Endodermal cell (in vitro differentiated cells): ENCODE results near the gene TBC1D25. TPM values are rescaled to one million over a fixed set of nuclear protein-coding genes. Genes with fewer than 3 reads are reported as not detected.

Experiments used
- DNase-seq: peaks from one replicate; pipeline ENCODE4 v3.0.0-alpha.2; 2017
- H3K27ac ChIP-seq: 2 replicates; pipeline ENCODE4 v1.5.1; 2013; ENCODE audit warnings: mild to moderate bottlenecking, low read depth, low read length, moderate library complexity
- H3K27me3 ChIP-seq: 2 replicates; pipeline ENCODE4 v1.6.1; 2013; ENCODE audit warnings: mild to moderate bottlenecking, low read length, moderate library complexity; ENCODE audit not compliant: insufficient read depth, control insufficient read depth, poor library complexity, severe bottlenecking
- H3K36me3 ChIP-seq: 2 replicates; pipeline ENCODE4 v1.7.0; 2013; ENCODE audit warnings: mild to moderate bottlenecking, low read length, moderate library complexity; ENCODE audit not compliant: control insufficient read depth, insufficient read depth
- H3K4me1 ChIP-seq: one replicate; pipeline ENCODE4 v1.7.0; 2013; ENCODE audit warnings: low read length; ENCODE audit not compliant: control insufficient read depth, insufficient read depth
- H3K4me3 ChIP-seq: 2 replicates; pipeline ENCODE4 v1.5.1; 2013; ENCODE audit warnings: mild to moderate bottlenecking, low read length, moderate library complexity
- H3K9ac ChIP-seq: 2 replicates; pipeline ENCODE4 v1.6.1; 2013; ENCODE audit warnings: mild to moderate bottlenecking, low read length, moderate library complexity; ENCODE audit not compliant: poor library complexity, severe bottlenecking; ENCODE audit errors: extremely low read depth
- H3K9me3 ChIP-seq: 2 replicates; pipeline ENCODE4 v1.6.1; 2013; ENCODE audit warnings: mild to moderate bottlenecking, low read length, moderate library complexity; ENCODE audit not compliant: control insufficient read depth
- H3K27ac Mint-ChIP-seq: 2 replicates; pipeline ENCODE4 v1.8.0; 2020; ENCODE audit warnings: mixed read lengths
- H3K27me3 Mint-ChIP-seq: 2 replicates; pipeline ENCODE4 v1.8.0; 2021; ENCODE audit warnings: mild to moderate bottlenecking, mixed read lengths; ENCODE audit not compliant: insufficient read depth
- H3K36me3 Mint-ChIP-seq: 2 replicates; pipeline ENCODE4 v1.8.0; 2020; ENCODE audit warnings: low read depth, mixed read lengths
- H3K4me1 Mint-ChIP-seq: 2 replicates; pipeline ENCODE4 v1.8.0; 2020; ENCODE audit warnings: mixed read lengths
- H3K4me3 Mint-ChIP-seq: 2 replicates; pipeline ENCODE4 v1.8.0; 2020; ENCODE audit warnings: mild to moderate bottlenecking, moderate library complexity, mixed read lengths
- H3K9me3 Mint-ChIP-seq: 2 replicates; pipeline ENCODE4 v1.8.0; 2020; ENCODE audit warnings: mild to moderate bottlenecking, mixed read lengths
- WGBS, 2 experiments: methylation state at CpG; one replicate each; pipeline versions ENCODE4 v1.1.5 to v1.1.7; 2013; ENCODE audit warnings: missing lambda C conversion rate in 2 of 2, mixed read lengths in 1 of 2; ENCODE audit not compliant: insufficient coverage in 1 of 2, insufficient read length in 1 of 2; 5-methylcytosine and 5-hydroxymethylcytosine counted together
- total RNA-seq, 2 donors: library from RNA; stranded (reverse); fragmentation: NEBNext Ultra II Directional in 1 of 2; extraction: Animal tissue kit (Norgen Biotek cat#: 25700) in 1 of 2; gene quantifications; 2 replicates in 1 of 2; 3 replicates in 1 of 2; pipeline ENCODE4 v1.2.1, GENCODE V29; 2021
- TF ChIP-seq, protein P1 (sequence below): fragments of 200-600 bp; sonication (generic); conservative IDR thresholded peaks from 2 replicates; pipeline ENCODE4 v1.5.0; 2021; ENCODE audit warnings: antibody characterized with exemption, mild to moderate bottlenecking

The TBC1D25 gene
- total RNA-seq, 2 donors from 2014 or later: 7.0 to 7.6 TPM

DNA sequence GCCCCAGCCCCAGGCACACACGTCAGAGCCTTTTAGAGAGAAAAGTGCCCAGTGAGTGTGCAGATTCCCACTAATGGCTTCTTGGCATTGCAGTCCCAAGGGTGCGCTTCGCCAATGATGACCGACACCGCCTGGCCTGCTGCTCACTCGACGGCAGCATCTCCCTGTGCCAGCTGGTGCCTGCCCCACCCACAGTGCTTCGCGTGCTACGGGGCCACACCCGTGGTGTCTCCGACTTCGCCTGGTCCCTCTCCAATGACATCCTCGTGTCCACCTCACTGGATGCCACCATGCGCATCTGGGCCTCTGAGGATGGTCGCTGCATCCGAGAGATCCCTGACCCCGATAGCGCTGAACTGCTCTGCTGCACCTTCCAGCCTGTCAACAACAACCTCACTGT is 60.7 kb downstream of the TBC1D25 start:
- Mint-ChIP-seq H3K27ac (no peak overlapping the region), H3K36me3 (peaks cover 26% of the 10 kb centered on the region), H3K9me3 (peaks cover 65% of the 10 kb centered on the region), H3K4me3 (no peak overlapping the region), H3K4me1 (peaks cover 2% of the 10 kb centered on the region), H3K27me3 (no peaks in the 10 kb centered on the region)
- Histone ChIP-seq H3K27ac (no peak overlapping the region), H3K9me3 (no peaks in the 10 kb centered on the region), H3K4me1 (peaks cover 4% of the 10 kb centered on the region), H3K9ac (no peak overlapping the region), H3K27me3 (no peaks in the 10 kb centered on the region), H3K36me3 (peaks cover 8% of the 10 kb centered on the region), H3K4me3 (no peak overlapping the region)
- DNase-seq: no peak
- TF ChIP-seq, protein P1, sequence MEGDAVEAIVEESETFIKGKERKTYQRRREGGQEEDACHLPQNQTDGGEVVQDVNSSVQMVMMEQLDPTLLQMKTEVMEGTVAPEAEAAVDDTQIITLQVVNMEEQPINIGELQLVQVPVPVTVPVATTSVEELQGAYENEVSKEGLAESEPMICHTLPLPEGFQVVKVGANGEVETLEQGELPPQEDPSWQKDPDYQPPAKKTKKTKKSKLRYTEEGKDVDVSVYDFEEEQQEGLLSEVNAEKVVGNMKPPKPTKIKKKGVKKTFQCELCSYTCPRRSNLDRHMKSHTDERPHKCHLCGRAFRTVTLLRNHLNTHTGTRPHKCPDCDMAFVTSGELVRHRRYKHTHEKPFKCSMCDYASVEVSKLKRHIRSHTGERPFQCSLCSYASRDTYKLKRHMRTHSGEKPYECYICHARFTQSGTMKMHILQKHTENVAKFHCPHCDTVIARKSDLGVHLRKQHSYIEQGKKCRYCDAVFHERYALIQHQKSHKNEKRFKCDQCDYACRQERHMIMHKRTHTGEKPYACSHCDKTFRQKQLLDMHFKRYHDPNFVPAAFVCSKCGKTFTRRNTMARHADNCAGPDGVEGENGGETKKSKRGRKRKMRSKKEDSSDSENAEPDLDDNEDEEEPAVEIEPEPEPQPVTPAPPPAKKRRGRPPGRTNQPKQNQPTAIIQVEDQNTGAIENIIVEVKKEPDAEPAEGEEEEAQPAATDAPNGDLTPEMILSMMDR: no peak
- WGBS, 2 experiments: 94 to 100% methylated on average over 2 to 19 of the region's 19 CpGs

DNA sequence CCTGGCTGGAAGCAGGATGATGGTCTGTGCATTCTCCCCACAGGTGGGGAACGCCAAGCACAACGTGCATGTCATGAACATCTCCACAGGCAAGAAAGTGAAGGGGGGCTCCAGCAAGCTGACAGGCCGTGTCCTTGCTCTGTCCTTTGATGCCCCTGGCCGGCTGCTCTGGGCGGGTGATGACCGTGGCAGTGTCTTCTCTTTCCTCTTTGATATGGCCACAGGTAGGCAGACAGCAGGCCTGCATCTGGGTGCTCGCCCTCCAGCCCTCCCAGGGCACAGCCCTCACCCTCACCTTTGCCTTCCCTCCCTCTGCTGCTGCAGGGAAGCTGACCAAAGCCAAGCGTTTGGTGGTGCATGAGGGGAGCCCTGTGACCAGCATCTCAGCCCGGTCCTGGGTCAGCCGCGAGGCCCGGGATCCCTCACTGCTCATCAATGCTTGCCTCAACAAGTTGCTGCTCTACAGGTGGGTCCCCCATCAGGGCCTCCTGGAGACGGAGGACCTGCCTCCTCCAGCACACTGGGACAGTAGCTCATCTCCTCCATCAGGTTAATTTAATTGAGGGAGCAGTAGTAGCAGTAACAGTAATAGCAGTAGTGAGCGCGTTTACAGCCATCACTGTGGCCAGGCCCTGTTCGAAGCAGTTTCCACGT is 62.4 kb downstream of the TBC1D25 start:
- H3K9me3 Mint-ChIP-seq: peaks cover 72% of the 10 kb centered on the region
- Histone ChIP-seq H3K27ac (no peak overlapping the region), H3K4me1 (peaks cover 4% of the 10 kb centered on the region), H3K27me3 (no peaks in the 10 kb centered on the region), H3K9me3 (no peaks in the 10 kb centered on the region), H3K9ac (no peak overlapping the region), H3K36me3 (peaks cover 8% of the 10 kb centered on the region), H3K4me3 (no peak overlapping the region)
- DNase-seq: no peak
- WGBS, 2 experiments: 84 to 100% methylated on average over 3 to 16 of the region's 17 CpGs
- no peaks in the 10 kb centered on the region for H3K27me3 Mint-ChIP-seq
- H3K36me3 Mint-ChIP-seq: peaks cover 29% of the 10 kb centered on the region
- TF ChIP-seq, protein P1: no peak
- no peak overlapping the region for H3K27ac Mint-ChIP-seq
- H3K4me1 Mint-ChIP-seq: peaks cover 2% of the 10 kb centered on the region
- no peak overlapping the region for H3K4me3 Mint-ChIP-seq

DNA sequence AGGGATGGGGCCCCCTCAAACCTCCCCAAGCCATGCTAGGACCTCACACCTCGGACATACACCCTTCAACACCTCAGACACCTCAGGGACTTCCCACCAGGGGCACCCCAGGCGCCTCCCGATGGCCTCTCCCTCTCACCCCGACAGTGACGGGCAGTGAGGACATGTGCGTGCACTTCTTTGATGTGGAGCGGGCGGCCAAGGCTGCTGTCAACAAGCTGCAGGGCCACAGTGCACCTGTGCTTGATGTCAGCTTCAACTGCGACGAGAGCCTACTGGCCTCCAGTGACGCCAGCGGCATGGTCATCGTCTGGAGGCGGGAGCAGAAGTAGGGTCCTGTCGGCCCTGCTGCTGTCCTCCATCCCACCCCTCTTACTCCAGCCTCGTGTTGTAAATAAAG is 65.2 kb downstream of the TBC1D25 start:
- Histone ChIP-seq H3K4me3 (no peak overlapping the region), H3K9me3 (no peaks in the 10 kb centered on the region), H3K36me3 (peaks cover 4% of the 10 kb centered on the region), H3K27me3 (no peaks in the 10 kb centered on the region), H3K27ac (no peak overlapping the region), H3K4me1 (no peaks in the 10 kb centered on the region), H3K9ac (no peak overlapping the region)
- Mint-ChIP-seq H3K9me3 (peaks cover 67% of the 10 kb centered on the region), H3K27ac (no peak overlapping the region), H3K27me3 (no peaks in the 10 kb centered on the region), H3K4me1 (no peaks in the 10 kb centered on the region), H3K36me3 (peaks cover 27% of the 10 kb centered on the region), H3K4me3 (no peak overlapping the region)
- no peak for DNase-seq
- TF ChIP-seq, protein P1: no peak
- 93 to 98% methylated on average over 7 to 16 of the region's 16 CpGs for WGBS, 2 experiments
